Right atrium auricular region (tissue), 2 donors: ENCODE results near the gene RPGRIP1L. TPM values are rescaled to one million over a fixed set of nuclear protein-coding genes. Genes with fewer than 3 reads are reported as not detected.

Source experiments
- DNase-seq: peaks from one replicate; pipeline ENCODE4 v3.0.0-alpha.2; 2019; ENCODE audit warnings: low spot score
- H3K27ac ChIP-seq, 2 donors: fragments of 200-600 bp; sonication (generic); 1 replicate in 1 of 2; 2 replicates in 1 of 2; pipeline ENCODE4 v1.5.1; 2016 to 2019
- H3K27me3 ChIP-seq, 2 donors: fragments of 200-600 bp; sonication (generic); one replicate each; pipeline versions ENCODE4 v1.5.1 to v1.6.0; 2017 to 2019
- H3K36me3 ChIP-seq: fragments of 200-600 bp; sonication (generic); one replicate; pipeline ENCODE4 v1.5.1; 2016
- H3K4me1 ChIP-seq, 2 donors: fragments of 200-600 bp; sonication (generic); one replicate each; pipeline versions ENCODE4 v1.5.1 to v1.6.0; 2017 to 2019
- H3K4me3 ChIP-seq, 2 donors: fragments of 200-600 bp; sonication (generic); 1 replicate in 1 of 2; 2 replicates in 1 of 2; pipeline ENCODE4 v1.5.1; 2017 to 2019; ENCODE audit warnings: mild to moderate bottlenecking in 1 of 2, moderate library complexity in 1 of 2
- H3K9me3 ChIP-seq, 2 donors: fragments of 200-600 bp; sonication (generic); one replicate each; pipeline ENCODE4 v1.5.1; 2019
- CTCF ChIP-seq, 2 donors: fragments of 200-600 bp; sonication (generic); IDR thresholded peaks; one replicate each; pipeline ENCODE4 v1.5.1; 2019; ENCODE audit warnings: antibody characterized with exemption in 2 of 2
- total RNA-seq, 2 donors: library from RNA; depleted of rRNA; stranded (reverse); fragments of >200 nt; gene quantifications; one replicate each; pipeline ENCODE4 v1.1.0, GENCODE V29; 2016

Gene RPGRIP1L
- total RNA-seq, 2 donors from 2014 or later = 1.8 to 2.3 TPM

GRCh38 chr16:53608094-53608493 lies 95.6 kb downstream of the RPGRIP1L start:
- no peak overlapping the region for H3K27ac ChIP-seq

GRCh38 chr16:53605831-53606400 lies 97.7 kb downstream of the RPGRIP1L start:
- no peaks in the 10 kb centered on the region for H3K4me1 ChIP-seq
- H3K4me3 ChIP-seq = no peak overlapping the region
- H3K27me3 ChIP-seq = no peaks in the 10 kb centered on the region
- H3K27ac ChIP-seq = no peak overlapping the region
- TF ChIP-seq CTCF (IDR thresholded peaks at IDR 0.05) = no peak
- no peaks in the 10 kb centered on the region for H3K36me3 ChIP-seq
- no peaks in the 10 kb centered on the region for H3K9me3 ChIP-seq
- no peak for DNase-seq

More at GRCh38 chr16:53608094-53608493, 95.6 kb downstream of the RPGRIP1L start:
- no peak for TF ChIP-seq CTCF (IDR thresholded peaks at IDR 0.05)
- H3K9me3 ChIP-seq = no peaks in the 10 kb centered on the region
- H3K27me3 ChIP-seq = no peaks in the 10 kb centered on the region
- no peaks in the 10 kb centered on the region for H3K4me1 ChIP-seq
- H3K36me3 ChIP-seq = no peaks in the 10 kb centered on the region
- no peak overlapping the region for H3K4me3 ChIP-seq
- no peak for DNase-seq

GRCh38 chr16:53605356-53605755 lies 98.3 kb downstream of the RPGRIP1L start:
- H3K9me3 ChIP-seq = no peaks in the 10 kb centered on the region

GRCh38 chr16:53601961-53602360 lies 101.7 kb downstream of the RPGRIP1L start:
- no peaks in the 10 kb centered on the region for H3K4me1 ChIP-seq
- no peaks in the 10 kb centered on the region for H3K27me3 ChIP-seq
- no peak for TF ChIP-seq CTCF (IDR thresholded peaks at IDR 0.05)
- DNase-seq = no peak
- H3K27ac ChIP-seq = no peak overlapping the region
- H3K36me3 ChIP-seq = no peaks in the 10 kb centered on the region
- no peaks in the 10 kb centered on the region for H3K9me3 ChIP-seq
- no peak overlapping the region for H3K4me3 ChIP-seq

More at GRCh38 chr16:53605356-53605755, 98.3 kb downstream of the RPGRIP1L start:
- no peak for TF ChIP-seq CTCF (IDR thresholded peaks at IDR 0.05)
- no peak overlapping the region for H3K4me3 ChIP-seq
- DNase-seq = no peak
- H3K36me3 ChIP-seq = no peaks in the 10 kb centered on the region
- H3K27me3 ChIP-seq = no peaks in the 10 kb centered on the region
- H3K27ac ChIP-seq = no peak overlapping the region
- H3K4me1 ChIP-seq = no peaks in the 10 kb centered on the region

GRCh38 chr16:53600616-53601015 lies 103.0 kb downstream of the RPGRIP1L start:
- H3K27me3 ChIP-seq = no peaks in the 10 kb centered on the region
- no peaks in the 10 kb centered on the region for H3K4me1 ChIP-seq
- no peak overlapping the region for H3K4me3 ChIP-seq
- H3K27ac ChIP-seq = no peak overlapping the region
- no peaks in the 10 kb centered on the region for H3K36me3 ChIP-seq
- peaks cover 0 to 4% of the 10 kb centered on the region in 2 donors for H3K9me3 ChIP-seq
- no peak for DNase-seq
- TF ChIP-seq CTCF (IDR thresholded peaks at IDR 0.05) = no peak

- no peak for TF ChIP-seq CTCF (IDR thresholded peaks at IDR 0.05)
- no peaks in the 10 kb centered on the region for H3K36me3 ChIP-seq
- H3K9me3 ChIP-seq = peaks cover 0 to 6% of the 10 kb centered on the region in 2 donors
- H3K4me1 ChIP-seq = no peaks in the 10 kb centered on the region
- H3K27me3 ChIP-seq = no peaks in the 10 kb centered on the region
- no peak overlapping the region for H3K4me3 ChIP-seq
- DNase-seq = no peak
- no peak overlapping the region for H3K27ac ChIP-seq
These were observed 103.5 kb downstream of the RPGRIP1L start for GRCh38 chr16:53600126-53600525.
